DMS 273 treated with DMSO at 0.1 percent for 48 hours (cell line): Measurements from ENCODE around the gene IGFL3.
"Not testable (repeated sequence)": the region's sequence is repeated elsewhere in the genome, so short reads cannot be mapped to it uniquely, and the experiment has no call there.

Experiments used
- DNase-seq: peaks from one replicate; lab custom pipeline; 2025; lab: John Stamatoyannopoulos, UW

IGFL3 gene

GRCh38 chr19:46125447-46125846 lies 959 bp upstream of the IGFL3 start:
- DNase-seq, result no peak

- DNase-seq, result no peak
Measured at GRCh38 chr19:46118136-46118535, 6.4 kb downstream of the IGFL3 start.

GRCh38 chr19:46116121-46116520 lies 8.4 kb downstream of the IGFL3 start:
- DNase-seq, result no peak

GRCh38 chr19:46115396-46116106 lies 8.9 kb downstream of the IGFL3 start:
- no peak for DNase-seq

- no peak for DNase-seq
Measured at GRCh38 chr19:46113726-46114125, 10.8 kb downstream of the IGFL3 start.

GRCh38 chr19:46112527-46112926 lies 12.0 kb downstream of the IGFL3 start:
- no peak for DNase-seq

GRCh38 chr19:46111376-46111775 lies 13.1 kb downstream of the IGFL3 start:
- no peak for DNase-seq

- no peak for DNase-seq
Measured at GRCh38 chr19:46109876-46110275, 14.6 kb downstream of the IGFL3 start.

GRCh38 chr19:46107371-46107770 lies 17.1 kb downstream of the IGFL3 start:
- DNase-seq, result no peak

GRCh38 chr19:46102333-46102732 lies 22.2 kb downstream of the IGFL3 start:
- DNase-seq, result not testable (repeated sequence)

GRCh38 chr19:46101293-46101692 lies 23.2 kb downstream of the IGFL3 start:
- DNase-seq, result no peak

GRCh38 chr19:46100344-46100743 lies 24.1 kb downstream of the IGFL3 start:
- DNase-seq, result no peak

- no peak for DNase-seq
Measured at GRCh38 chr19:46090444-46090843, 34.0 kb downstream of the IGFL3 start.

- no peak for DNase-seq
Measured at GRCh38 chr19:46089432-46089831, 35.1 kb downstream of the IGFL3 start.

GRCh38 chr19:46088101-46088500 lies 36.4 kb downstream of the IGFL3 start:
- DNase-seq, result no peak

GRCh38 chr19:46085888-46086287 lies 38.6 kb downstream of the IGFL3 start:
- no peak for DNase-seq

- DNase-seq, result no peak
Measured at GRCh38 chr19:46082728-46083050, 41.8 kb downstream of the IGFL3 start.

- no peak for DNase-seq
Measured at GRCh38 chr19:46081928-46082727, 42.4 kb downstream of the IGFL3 start.

GRCh38 chr19:46080561-46080960 lies 43.9 kb downstream of the IGFL3 start:
- no peak for DNase-seq

- DNase-seq, result no peak
Measured at GRCh38 chr19:46079576-46079975, 44.9 kb downstream of the IGFL3 start.

GRCh38 chr19:46078573-46079332 lies 45.7 kb downstream of the IGFL3 start:
- DNase-seq, result not testable (repeated sequence)

GRCh38 chr19:46077815-46078167 lies 46.7 kb downstream of the IGFL3 start:
- DNase-seq, result no peak
